Measurements from ENCODE around the gene HDAC9. TPM values are rescaled to one million over a fixed set of nuclear protein-coding genes. Genes with fewer than 3 reads are reported as not detected.

HDAC9 gene
- total RNA-seq, 1 donor from 2014 or later: 28.6 TPM

- Histone ChIP-seq H3K27ac (no peak overlapping the region), H4K20me1 (ENCODE audit: low read depth) (no peaks in the 10 kb centered on the region), H3K4me3 (no peak overlapping the region), H3K4me1 (no peaks in the 10 kb centered on the region), H3K9ac (no peak overlapping the region), H2AFZ (replicated peaks) (no peak overlapping the region), H3K36me3 (no peaks in the 10 kb centered on the region), H3K79me2 (ENCODE audit: low read depth) (no peaks in the 10 kb centered on the region), H3K9me3 (ENCODE audit: low read depth) (no peaks in the 10 kb centered on the region), H3F3A (ENCODE audit: low read depth) (no peaks in the 10 kb centered on the region), H3K4me2 (no peak overlapping the region), H3K27me3 (no peaks in the 10 kb centered on the region)
- no peak for DNase-seq (ENCODE audit: low spot score)
- Mint-ChIP-seq H3K27ac (no peak overlapping the region), H3K27me3 (ENCODE audit: insufficient read depth, low read depth) (no peaks in the 10 kb centered on the region), H3K9me3 (no peaks in the 10 kb centered on the region), H3K4me1 (no peaks in the 10 kb centered on the region), H3K4me3 (no peak overlapping the region), H3K36me3 (no peaks in the 10 kb centered on the region)
- TF ChIP-seq CTCF (IDR thresholded peaks at IDR 0.05) (no peak), EZH2 (IDR thresholded peaks at IDR 0.05) (no peak), EZH2phosphoT487 (IDR thresholded peaks at IDR 0.05) (no peak)
Measured at GRCh38 chr7:18703685-18704084, 208.1 kb downstream of the HDAC9 start.

GRCh38 chr7:18706670-18707069 lies 211.1 kb downstream of the HDAC9 start:
- H3K4me1 Mint-ChIP-seq: peaks cover 2% of the 10 kb centered on the region
- H3K4me1 ChIP-seq: no peaks in the 10 kb centered on the region
- no peak overlapping the region for H3K9ac ChIP-seq
- no peaks in the 10 kb centered on the region for H3K79me2 ChIP-seq (ENCODE audit: low read depth)
- TF ChIP-seq EZH2 (IDR thresholded peaks at IDR 0.05) (no peak), EZH2phosphoT487 (IDR thresholded peaks at IDR 0.05) (no peak), CTCF (IDR thresholded peaks at IDR 0.05) (no peak)
- no peaks in the 10 kb centered on the region for H3K27me3 Mint-ChIP-seq (ENCODE audit: insufficient read depth, low read depth)
- no peak overlapping the region for H3K27ac Mint-ChIP-seq
- H3K9me3 ChIP-seq (ENCODE audit: low read depth): no peaks in the 10 kb centered on the region
- no peak overlapping the region for H3K4me2 ChIP-seq
- H3K27ac ChIP-seq: no peak overlapping the region
- no peaks in the 10 kb centered on the region for H3K36me3 ChIP-seq
- H3K9me3 Mint-ChIP-seq: no peaks in the 10 kb centered on the region
- H3K4me3 ChIP-seq: no peak overlapping the region
- no peaks in the 10 kb centered on the region for H3F3A ChIP-seq (ENCODE audit: low read depth)
- no peak overlapping the region for H3K4me3 Mint-ChIP-seq
- no peaks in the 10 kb centered on the region for H3K27me3 ChIP-seq
- no peak for DNase-seq (ENCODE audit: low spot score)
- H3K36me3 Mint-ChIP-seq: no peaks in the 10 kb centered on the region
- H2AFZ ChIP-seq (replicated peaks): no peak overlapping the region
- H4K20me1 ChIP-seq (ENCODE audit: low read depth): no peaks in the 10 kb centered on the region

GRCh38 chr7:18708204-18708603 lies 212.7 kb downstream of the HDAC9 start:
- Histone ChIP-seq H3K36me3 (no peaks in the 10 kb centered on the region), H2AFZ (replicated peaks) (no peak overlapping the region), H3K4me3 (no peak overlapping the region), H3K79me2 (ENCODE audit: low read depth) (no peaks in the 10 kb centered on the region), H3K4me1 (no peaks in the 10 kb centered on the region), H3F3A (ENCODE audit: low read depth) (no peaks in the 10 kb centered on the region), H3K27ac (no peak overlapping the region), H3K9ac (no peak overlapping the region), H3K9me3 (ENCODE audit: low read depth) (no peaks in the 10 kb centered on the region), H3K27me3 (no peaks in the 10 kb centered on the region), H3K4me2 (no peak overlapping the region), H4K20me1 (ENCODE audit: low read depth) (no peaks in the 10 kb centered on the region)
- Mint-ChIP-seq H3K27ac (no peak overlapping the region), H3K36me3 (no peaks in the 10 kb centered on the region), H3K4me1 (peaks cover 2% of the 10 kb centered on the region), H3K27me3 (ENCODE audit: insufficient read depth, low read depth) (no peaks in the 10 kb centered on the region), H3K9me3 (no peaks in the 10 kb centered on the region), H3K4me3 (no peak overlapping the region)
- no peak for DNase-seq (ENCODE audit: low spot score)
- TF ChIP-seq CTCF (IDR thresholded peaks at IDR 0.05) (no peak), EZH2 (IDR thresholded peaks at IDR 0.05) (no peak), EZH2phosphoT487 (IDR thresholded peaks at IDR 0.05) (no peak)
